ENCODE data around the gene DOCK2.

Gene DOCK2

GRCh38 chr5:170049713-170050112 is 412.6 kb downstream of the DOCK2 start:
- H3K36me3 ChIP-seq (ENCODE audit: control insufficient read depth, insufficient read depth, low read length): no peaks in the 10 kb centered on the region
- no peak overlapping the region for H3K9ac ChIP-seq (ENCODE audit: low read length)
- H3K4me1 ChIP-seq (ENCODE audit: control insufficient read depth, insufficient read depth, low read length): peaks cover 4% of the 10 kb centered on the region; the same call in 1 of the 2 replicates
- H3K27ac ChIP-seq (ENCODE audit: low read depth, low read length): no peak overlapping the region
- no peaks in the 10 kb centered on the region for H3K27me3 ChIP-seq (ENCODE audit: control insufficient read depth, insufficient read depth, low read length)
- no peaks in the 10 kb centered on the region for H3K9me3 ChIP-seq (ENCODE audit: control insufficient read depth, insufficient read depth, low read depth, low read length)
- H3K4me3 ChIP-seq (ENCODE audit: low read depth, low read length): no peak overlapping the region

GRCh38 chr5:170053896-170054295 is 416.8 kb downstream of the DOCK2 start:
- no peak overlapping the region for H3K9ac ChIP-seq (ENCODE audit: low read length)
- no peaks in the 10 kb centered on the region for H3K4me1 ChIP-seq (ENCODE audit: control insufficient read depth, insufficient read depth, low read length)
- no peaks in the 10 kb centered on the region for H3K27me3 ChIP-seq (ENCODE audit: control insufficient read depth, insufficient read depth, low read length)
- H3K36me3 ChIP-seq (ENCODE audit: control insufficient read depth, insufficient read depth, low read length): no peaks in the 10 kb centered on the region
- H3K27ac ChIP-seq (ENCODE audit: low read depth, low read length): no peak overlapping the region
- H3K9me3 ChIP-seq (ENCODE audit: control insufficient read depth, insufficient read depth, low read depth, low read length): no peaks in the 10 kb centered on the region
- H3K4me3 ChIP-seq (ENCODE audit: low read depth, low read length): no peak overlapping the region

- Histone ChIP-seq H3K27me3 (ENCODE audit: control insufficient read depth, insufficient read depth, low read length) (no peaks in the 10 kb centered on the region), H3K36me3 (ENCODE audit: control insufficient read depth, insufficient read depth, low read length) (no peaks in the 10 kb centered on the region)
Measured at GRCh38 chr5:170055606-170056005, 418.5 kb downstream of the DOCK2 start.

GRCh38 chr5:170056561-170057267 is 419.6 kb downstream of the DOCK2 start:
- no peaks in the 10 kb centered on the region for H3K36me3 ChIP-seq (ENCODE audit: control insufficient read depth, insufficient read depth, low read length)
- no peaks in the 10 kb centered on the region for H3K4me1 ChIP-seq (ENCODE audit: control insufficient read depth, insufficient read depth, low read length)
- no peak overlapping the region for H3K4me3 ChIP-seq (ENCODE audit: low read depth, low read length)
- no peak overlapping the region for H3K9ac ChIP-seq (ENCODE audit: low read length)
- H3K9me3 ChIP-seq (ENCODE audit: control insufficient read depth, insufficient read depth, low read depth, low read length): no peaks in the 10 kb centered on the region
- H3K27ac ChIP-seq (ENCODE audit: low read depth, low read length): no peak overlapping the region
- H3K27me3 ChIP-seq (ENCODE audit: control insufficient read depth, insufficient read depth, low read length): no peaks in the 10 kb centered on the region

More at GRCh38 chr5:170055606-170056005, 418.5 kb downstream of the DOCK2 start:
- Histone ChIP-seq H3K27ac (ENCODE audit: low read depth, low read length) (no peak overlapping the region), H3K9ac (ENCODE audit: low read length) (no peak overlapping the region), H3K9me3 (ENCODE audit: control insufficient read depth, insufficient read depth, low read depth, low read length) (no peaks in the 10 kb centered on the region), H3K4me1 (ENCODE audit: control insufficient read depth, insufficient read depth, low read length) (no peaks in the 10 kb centered on the region), H3K4me3 (ENCODE audit: low read depth, low read length) (no peak overlapping the region)

DNA sequence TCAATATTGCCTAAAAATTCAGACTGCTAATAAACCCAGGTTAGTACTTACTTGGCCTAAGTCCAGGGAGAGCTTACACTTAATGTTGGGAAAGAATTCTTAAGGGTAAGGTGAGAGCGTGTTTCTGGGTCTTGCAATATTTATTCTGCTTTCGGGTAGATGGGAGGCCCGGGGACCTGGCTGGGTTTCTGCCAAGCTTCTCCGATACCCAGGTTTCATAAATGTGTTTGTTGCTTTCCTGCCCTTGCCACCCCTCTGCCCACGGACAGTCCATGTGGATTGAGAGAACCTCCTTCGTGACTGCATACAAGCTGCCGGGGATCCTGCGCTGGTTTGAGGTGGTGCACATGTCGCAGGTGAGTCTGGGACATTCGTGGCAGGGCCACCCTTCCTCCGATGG is 420.2 kb downstream of the DOCK2 start:
- Histone ChIP-seq H3K27me3 (ENCODE audit: control insufficient read depth, insufficient read depth, low read length) (no peaks in the 10 kb centered on the region), H3K4me1 (ENCODE audit: control insufficient read depth, insufficient read depth, low read length) (no peaks in the 10 kb centered on the region), H3K36me3 (ENCODE audit: control insufficient read depth, insufficient read depth, low read length) (no peaks in the 10 kb centered on the region), H3K9ac (ENCODE audit: low read length) (no peak overlapping the region), H3K9me3 (ENCODE audit: control insufficient read depth, insufficient read depth, low read depth, low read length) (no peaks in the 10 kb centered on the region), H3K27ac (ENCODE audit: low read depth, low read length) (no peak overlapping the region), H3K4me3 (ENCODE audit: low read depth, low read length) (no peak overlapping the region)

DNA sequence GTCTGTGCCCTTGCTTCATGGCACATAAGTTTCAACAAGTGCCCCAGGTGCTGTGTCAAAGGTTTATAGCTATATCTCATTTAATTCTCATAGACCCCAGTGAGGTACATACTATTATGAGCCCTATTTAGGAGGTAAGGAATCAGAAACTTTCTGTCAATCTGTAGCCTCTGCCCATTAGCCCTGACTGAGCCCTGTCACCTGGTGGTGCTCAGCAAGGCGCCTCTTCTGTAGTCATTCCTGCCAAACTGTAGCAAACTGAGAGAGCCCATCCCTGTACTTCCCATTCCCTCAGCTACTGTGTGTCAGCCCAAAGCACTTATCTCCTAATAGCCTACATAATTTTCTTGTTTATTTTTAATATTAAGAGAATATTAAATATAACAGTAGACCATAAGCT is 422.1 kb downstream of the DOCK2 start:
- H3K27ac ChIP-seq (ENCODE audit: low read depth, low read length): no peak overlapping the region
- H3K4me1 ChIP-seq (ENCODE audit: control insufficient read depth, insufficient read depth, low read length): no peaks in the 10 kb centered on the region
- H3K4me3 ChIP-seq (ENCODE audit: low read depth, low read length): no peak overlapping the region
- no peaks in the 10 kb centered on the region for H3K9me3 ChIP-seq (ENCODE audit: control insufficient read depth, insufficient read depth, low read depth, low read length)
- H3K9ac ChIP-seq (ENCODE audit: low read length): no peak overlapping the region
- no peaks in the 10 kb centered on the region for H3K27me3 ChIP-seq (ENCODE audit: control insufficient read depth, insufficient read depth, low read length)
- H3K36me3 ChIP-seq (ENCODE audit: control insufficient read depth, insufficient read depth, low read length): no peaks in the 10 kb centered on the region

GRCh38 chr5:170067152-170067551 is 430.1 kb downstream of the DOCK2 start:
- no peaks in the 10 kb centered on the region for H3K36me3 ChIP-seq (ENCODE audit: control insufficient read depth, insufficient read depth, low read length)
- 0 out of 2 replicates have a peak, but pooled peaks cover 5% of the 10 kb centered on the region for H3K4me1 ChIP-seq (ENCODE audit: control insufficient read depth, insufficient read depth, low read length)
- no peak overlapping the region for H3K27ac ChIP-seq (ENCODE audit: low read depth, low read length)
- H3K9me3 ChIP-seq (ENCODE audit: control insufficient read depth, insufficient read depth, low read depth, low read length): no peaks in the 10 kb centered on the region
- H3K27me3 ChIP-seq (ENCODE audit: control insufficient read depth, insufficient read depth, low read length): no peaks in the 10 kb centered on the region
- no peak overlapping the region for H3K4me3 ChIP-seq (ENCODE audit: low read depth, low read length)
- no peak overlapping the region for H3K9ac ChIP-seq (ENCODE audit: low read length)

DNA sequence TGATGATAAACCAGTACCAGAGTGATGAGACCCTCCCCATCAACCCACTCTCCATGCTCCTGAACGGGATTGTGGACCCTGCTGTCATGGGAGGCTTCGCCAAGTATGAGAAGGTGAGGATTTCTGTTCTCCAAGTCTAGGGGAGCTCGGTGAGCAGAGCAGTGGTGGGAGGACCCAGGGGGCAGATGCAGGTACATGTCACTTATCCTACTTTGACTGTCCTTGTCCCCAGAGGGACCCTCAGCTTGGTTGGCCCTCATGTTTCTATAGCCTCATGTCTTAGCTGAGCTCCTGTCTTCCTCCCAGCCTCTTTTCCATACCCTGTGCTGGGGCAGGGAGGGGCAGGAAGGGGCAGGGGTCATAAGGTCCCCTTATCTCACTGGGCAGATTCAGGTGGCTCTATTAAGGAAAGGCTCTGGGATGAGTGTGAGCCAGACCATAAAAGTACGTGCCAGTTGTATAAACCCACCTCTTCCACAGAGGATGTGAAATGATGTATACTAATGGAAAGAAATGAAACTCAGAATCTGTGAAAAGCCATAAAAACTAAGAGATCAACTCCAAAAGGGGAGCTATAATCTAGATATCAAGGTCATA is 430.6 kb downstream of the DOCK2 start:
- no peaks in the 10 kb centered on the region for H3K9me3 ChIP-seq (ENCODE audit: control insufficient read depth, insufficient read depth, low read depth, low read length)
- H3K9ac ChIP-seq (ENCODE audit: low read length): no peak overlapping the region
- no peak overlapping the region for H3K27ac ChIP-seq (ENCODE audit: low read depth, low read length)
- 0 out of 2 replicates have a peak, but pooled peaks cover 5% of the 10 kb centered on the region for H3K4me1 ChIP-seq (ENCODE audit: control insufficient read depth, insufficient read depth, low read length)
- no peaks in the 10 kb centered on the region for H3K27me3 ChIP-seq (ENCODE audit: control insufficient read depth, insufficient read depth, low read length)
- H3K4me3 ChIP-seq (ENCODE audit: low read depth, low read length): no peak overlapping the region
- no peaks in the 10 kb centered on the region for H3K36me3 ChIP-seq (ENCODE audit: control insufficient read depth, insufficient read depth, low read length)

DNA sequence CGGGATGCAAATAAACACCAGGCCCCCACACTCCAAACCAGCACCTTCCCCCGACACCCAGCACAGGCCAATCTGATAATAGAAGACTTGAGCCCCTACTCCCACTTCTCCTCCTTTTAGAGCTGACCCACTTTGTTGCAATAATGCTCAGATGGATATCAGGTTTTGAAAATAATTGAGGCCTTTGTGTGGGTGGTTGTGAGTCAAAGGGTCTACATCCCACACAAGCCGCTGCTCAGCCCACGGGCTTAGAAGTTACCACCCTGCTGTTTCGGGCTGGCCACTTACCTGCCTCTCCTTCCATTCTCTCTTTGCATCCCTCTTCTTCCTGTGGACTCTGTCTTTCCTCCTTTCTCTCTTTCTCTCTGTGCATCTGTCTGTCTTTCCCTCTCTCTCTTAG is 432.4 kb downstream of the DOCK2 start:
- no peak overlapping the region for H3K27ac ChIP-seq (ENCODE audit: low read depth, low read length)
- H3K4me3 ChIP-seq (ENCODE audit: low read depth, low read length): no peak overlapping the region
- H3K27me3 ChIP-seq (ENCODE audit: control insufficient read depth, insufficient read depth, low read length): no peaks in the 10 kb centered on the region; the same call in 1 of the 2 replicates
- H3K36me3 ChIP-seq (ENCODE audit: control insufficient read depth, insufficient read depth, low read length): no peaks in the 10 kb centered on the region
- H3K9ac ChIP-seq (ENCODE audit: low read length): no peak overlapping the region
- H3K9me3 ChIP-seq (ENCODE audit: control insufficient read depth, insufficient read depth, low read depth, low read length): no peaks in the 10 kb centered on the region
- 0 out of 2 replicates have a peak, but pooled peaks cover 5% of the 10 kb centered on the region for H3K4me1 ChIP-seq (ENCODE audit: control insufficient read depth, insufficient read depth, low read length)

DNA sequence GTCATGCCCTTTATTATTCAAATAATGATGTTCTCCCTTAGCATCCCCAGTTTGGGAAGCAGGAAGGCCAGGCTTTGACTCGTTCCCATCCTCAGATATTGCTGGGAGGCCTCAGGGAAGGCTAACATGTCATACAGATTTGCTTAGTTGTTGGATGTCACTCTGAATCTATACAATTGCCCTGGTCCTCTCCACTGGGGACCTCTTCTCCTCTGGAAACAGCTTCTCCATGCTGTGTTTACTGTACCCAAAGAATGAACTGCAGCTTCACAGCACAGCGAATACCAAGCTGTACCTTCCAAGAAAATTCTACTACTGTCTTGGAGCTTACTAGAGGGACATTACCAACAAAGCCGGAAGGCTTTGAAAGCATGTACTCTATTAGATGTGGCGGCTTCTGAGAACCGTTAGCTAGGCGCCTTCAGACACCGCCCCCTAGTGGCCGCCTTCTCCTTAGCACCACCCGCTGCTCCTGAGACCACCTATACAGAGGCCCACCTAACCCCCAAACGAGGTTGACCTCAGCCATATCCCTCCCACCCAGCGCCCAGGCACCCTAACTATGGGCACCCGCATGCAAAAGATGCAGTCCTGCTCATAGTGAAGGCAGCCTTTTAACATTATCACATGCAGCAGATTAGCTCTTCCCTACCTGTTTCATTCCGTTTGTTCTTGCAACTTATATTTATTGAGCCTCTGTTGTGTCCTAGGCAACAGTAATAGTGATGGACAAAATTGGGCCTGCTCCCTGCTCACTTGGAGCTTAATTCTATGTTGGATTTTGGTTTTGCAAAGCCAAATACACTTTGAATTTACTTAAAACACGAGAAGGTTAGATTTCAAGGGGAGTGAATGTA is 433.7 kb downstream of the DOCK2 start:
- H3K36me3 ChIP-seq (ENCODE audit: control insufficient read depth, insufficient read depth, low read length): no peaks in the 10 kb centered on the region
- no peak overlapping the region for H3K4me3 ChIP-seq (ENCODE audit: low read depth, low read length)

GRCh38 chr5:170071748-170072147 is 434.7 kb downstream of the DOCK2 start:
- Histone ChIP-seq H3K27ac (ENCODE audit: low read depth, low read length) (no peak overlapping the region), H3K4me3 (ENCODE audit: low read depth, low read length) (no peak overlapping the region), H3K9me3 (ENCODE audit: control insufficient read depth, insufficient read depth, low read depth, low read length) (no peaks in the 10 kb centered on the region), H3K4me1 (ENCODE audit: control insufficient read depth, insufficient read depth, low read length) (0 out of 2 replicates have a peak, but pooled peaks cover 5% of the 10 kb centered on the region), H3K9ac (ENCODE audit: low read length) (no peak overlapping the region), H3K27me3 (ENCODE audit: control insufficient read depth, insufficient read depth, low read length) (no peaks in the 10 kb centered on the region; the same call in 1 of the 2 replicates), H3K36me3 (ENCODE audit: control insufficient read depth, insufficient read depth, low read length) (no peaks in the 10 kb centered on the region)

More for the DNA sequence above, 433.7 kb downstream of the DOCK2 start:
- H3K9ac ChIP-seq (ENCODE audit: low read length): no peak overlapping the region
- H3K27me3 ChIP-seq (ENCODE audit: control insufficient read depth, insufficient read depth, low read length): no peaks in the 10 kb centered on the region; the same call in 1 of the 2 replicates
- no peak overlapping the region for H3K27ac ChIP-seq (ENCODE audit: low read depth, low read length)
- 0 out of 2 replicates have a peak, but pooled peaks cover 5% of the 10 kb centered on the region for H3K4me1 ChIP-seq (ENCODE audit: control insufficient read depth, insufficient read depth, low read length)
- H3K9me3 ChIP-seq (ENCODE audit: control insufficient read depth, insufficient read depth, low read depth, low read length): no peaks in the 10 kb centered on the region

All from HUES6 (cell line).